SK-N-SH (cell line): ENCODE data around the gene GAPVD1.

Experiments
- CTCF ChIP-seq: fragments of 200-600 bp; sonication (generic); IDR thresholded peaks from 2 replicates; pipeline ENCODE4 v1.6.1; 2017; ENCODE audit warnings: antibody characterized with exemption, mild to moderate bottlenecking, moderate library complexity
- EZH2phosphoT487 ChIP-seq: fragments of 200-600 bp; sonication (generic); IDR thresholded peaks from 2 replicates; pipeline ENCODE4 v1.6.1; 2017; ENCODE audit warnings: low read depth, mixed run types, mild to moderate bottlenecking, antibody characterized with exemption, moderate library complexity, borderline replicate concordance
- USF2 ChIP-seq: fragments of 150-350 bp; IDR thresholded peaks from 2 replicates; pipeline ENCODE4 v1.6.1; 2017; ENCODE audit warnings: antibody characterized with exemption, low read length, low read depth, borderline replicate concordance

- TF ChIP-seq CTCF = no peak
- TF ChIP-seq EZH2phosphoT487 = no peak
- TF ChIP-seq USF2 = no peak
Measured at GRCh38 chr9:125360601-125361000, 99.0 kb downstream of the GAPVD1 start.
